Sigmoid colon (tissue), 7 donors: ENCODE data around the gene ZFHX3. TPM values are rescaled to one million over a fixed set of nuclear protein-coding genes. Genes with fewer than 3 reads are reported as not detected.

Experiments used
- DNase-seq: peaks from one replicate; pipeline ENCODE4 v3.0.0-alpha.2; 2019
- H3K27ac ChIP-seq, 4 donors: fragments of 200-600 bp; sonication (generic); one replicate each; pipeline ENCODE4 v1.5.1; 2016 to 2019; ENCODE audit warnings: mild to moderate bottlenecking in 1 of 4
- H3K27me3 ChIP-seq, 3 donors: fragments of 200-600 bp; sonication (generic); one replicate each; pipeline ENCODE4 v1.5.1; 2019; ENCODE audit warnings: mild to moderate bottlenecking in 1 of 3
- H3K36me3 ChIP-seq, 4 donors: fragments of 200-600 bp; sonication (generic); one replicate each; pipeline ENCODE4 v1.5.1; 2016 to 2019
- H3K4me1 ChIP-seq, 4 donors: fragments of 200-600 bp; sonication (generic); one replicate each; pipeline ENCODE4 v1.5.1; 2017 to 2019
- H3K4me3 ChIP-seq, 4 donors: fragments of 200-600 bp; sonication (generic); one replicate each; pipeline ENCODE4 v1.5.1; 2017 to 2019; ENCODE audit warnings: mild to moderate bottlenecking in 2 of 4, moderate library complexity in 1 of 4
- H3K9me3 ChIP-seq, 4 donors: fragments of 200-600 bp in 3 of 4; sonication (generic) in 3 of 4; one replicate each; pipeline versions ENCODE4 v1.5.1 to v1.6.1; 2013 to 2019
- CTCF ChIP-seq, 4 experiments: fragments of 450-650 bp in 3 of 4; fragments of 200-600 bp in 1 of 4; IDR thresholded peaks; one replicate each; pipeline ENCODE4 v1.5.1; 2016 to 2019; ENCODE audit warnings: antibody characterized with exemption in 4 of 4, mild to moderate bottlenecking in 3 of 4, moderate library complexity in 2 of 4
- EP300 ChIP-seq, 4 donors: sonication (generic); formaldehyde crosslinking; IDR thresholded peaks; one replicate each; pipeline ENCODE4 v1.6.1; 2017; ENCODE audit warnings: antibody characterized with exemption in 4 of 4
- POLR2A ChIP-seq, 2 donors: fragments of 450-650 bp; IDR thresholded peaks; one replicate each; pipeline ENCODE4 v1.6.1; 2016; ENCODE audit warnings: antibody characterized with exemption in 2 of 2, mild to moderate bottlenecking in 2 of 2, moderate library complexity in 2 of 2
- POLR2AphosphoS5 ChIP-seq, 4 donors: sonication (generic); formaldehyde crosslinking; IDR thresholded peaks; one replicate each; pipeline ENCODE4 v1.6.1; 2017; ENCODE audit warnings: antibody characterized with exemption in 4 of 4
- whole genome bisulfite sequencing, 2 donors: extraction: QIAGEN DNeasy Blood & Tissue Kit; methylation state at CpG; one replicate each; pipeline ENCODE4 v1.1.7; 2013; 5-methylcytosine and 5-hydroxymethylcytosine counted together
- intact Hi-C: fragments of 100-400 bp; cut with DNase I; formaldehyde crosslinking; loops from one replicate; pipeline ENCODE4 v1.15.1; 2023
- polyA plus RNA-seq, 3 donors: library from polyadenylated mRNA; stranded (reverse); fragments of 200-250 nt; gene quantifications; one replicate each; pipeline ENCODE4 v1.2.3, GENCODE V29; 2013
- total RNA-seq, 4 donors: library from RNA; depleted of rRNA; stranded (reverse); fragments of >200 nt; gene quantifications; one replicate each; pipeline ENCODE4 v1.1.0, GENCODE V29; 2016
- donor health status: healthy with polysubstance abuse.
- donor health status: Bipolar disorder and iron deficiency.
- donor health status: healthy.

The ZFHX3 gene
- total and polyA plus RNA-seq, 7 donors = 0.69 to 38.8 (median 17.8) TPM

GRCh38 chr16:73019457-73020362 lies 28.2 kb downstream of the ZFHX3 start:
- H3K9me3 ChIP-seq = no peaks in the 10 kb centered on the region
- intact Hi-C loops = no loop called here
- peak overlapping the region in 3 of 4 donors; percentile 34 to 48 (median 38) for H3K27ac ChIP-seq
- 84% methylated on average over 19 of the region's 19 CpGs for WGBS, 2 donors
- DNase-seq = peak; percentile 65
- H3K36me3 ChIP-seq = no peaks in the 10 kb centered on the region
- no peak overlapping the region for H3K4me3 ChIP-seq
- H3K4me1 ChIP-seq = peaks cover 0 to 86% (median 64%) of the 10 kb centered on the region in 4 donors
- H3K27me3 ChIP-seq = no peaks in the 10 kb centered on the region
- TF ChIP-seq POLR2A (IDR thresholded peaks at IDR 0.05) (no peak), POLR2AphosphoS5 (IDR thresholded peaks at IDR 0.05) (no peak), EP300 (IDR thresholded peaks at IDR 0.05) (no peak), CTCF (IDR thresholded peaks at IDR 0.05) (no peak)

- intact Hi-C loops = no loop called here
- Histone ChIP-seq H3K27ac (peak overlapping the region in 3 of 4 donors; percentile 34 to 48 (median 38)), H3K27me3 (no peaks in the 10 kb centered on the region), H3K4me3 (no peak overlapping the region), H3K4me1 (peaks cover 0 to 78% (median 57%) of the 10 kb centered on the region in 4 donors), H3K9me3 (no peaks in the 10 kb centered on the region), H3K36me3 (no peaks in the 10 kb centered on the region)
- WGBS, 2 donors = 83% methylated on average over 19 of the region's 19 CpGs
- peak; percentile 19 for DNase-seq
- TF ChIP-seq POLR2AphosphoS5 (IDR thresholded peaks at IDR 0.05) (no peak), EP300 (IDR thresholded peaks at IDR 0.05) (no peak), CTCF (IDR thresholded peaks at IDR 0.05) (no peak), POLR2A (IDR thresholded peaks at IDR 0.05) (no peak)
Observed at GRCh38 chr16:73018821-73019456, 29.0 kb downstream of the ZFHX3 start.

GRCh38 chr16:73017321-73017720 lies 30.6 kb downstream of the ZFHX3 start:
- H3K36me3 ChIP-seq = no peaks in the 10 kb centered on the region
- WGBS, 2 donors = 86 to 89% methylated on average over 5 of the region's 5 CpGs
- TF ChIP-seq POLR2A (IDR thresholded peaks at IDR 0.05) (no peak), POLR2AphosphoS5 (IDR thresholded peaks at IDR 0.05) (no peak), CTCF (IDR thresholded peaks at IDR 0.05) (no peak), EP300 (IDR thresholded peaks at IDR 0.05) (no peak)
- intact Hi-C loops = no loop called here
- no peak overlapping the region for H3K4me3 ChIP-seq
- peak; percentile 20 for DNase-seq
- no peak overlapping the region for H3K27ac ChIP-seq
- H3K9me3 ChIP-seq = no peaks in the 10 kb centered on the region
- no peaks in the 10 kb centered on the region for H3K27me3 ChIP-seq
- H3K4me1 ChIP-seq = peaks cover 0 to 67% (median 52%) of the 10 kb centered on the region in 4 donors

GRCh38 chr16:73016488-73016830 lies 31.5 kb downstream of the ZFHX3 start:
- Histone ChIP-seq H3K27ac (no peak overlapping the region), H3K27me3 (no peaks in the 10 kb centered on the region), H3K9me3 (no peaks in the 10 kb centered on the region), H3K36me3 (no peaks in the 10 kb centered on the region), H3K4me3 (no peak overlapping the region), H3K4me1 (peaks cover 0 to 63% (median 53%) of the 10 kb centered on the region in 4 donors)
- intact Hi-C loops = no loop called here
- 20 to 58% methylated on average over 2 of the region's 2 CpGs for WGBS, 2 donors
- TF ChIP-seq POLR2A (IDR thresholded peaks at IDR 0.05) (no peak), POLR2AphosphoS5 (IDR thresholded peaks at IDR 0.05) (no peak), EP300 (IDR thresholded peaks at IDR 0.05) (no peak), CTCF (IDR thresholded peaks at IDR 0.05) (no peak)
- peak; percentile 19 for DNase-seq
